H1 (cell line): ENCODE measurements around the gene TIMP3. TPM values are rescaled to one million over a fixed set of nuclear protein-coding genes. Genes with fewer than 3 reads are reported as not detected.

ENCODE experiments used
- CTCF ChIA-PET: fragments of 300-600 bp; sonication (Branson Sonifier 250); formaldehyde crosslinking; loops from one replicate; lab custom pipeline; 2021; ENCODE audit not compliant: partially characterized antibody; lab: Charles Lee
- POLR2A ChIA-PET: fragments of 300-600 bp; sonication (Branson Sonifier 250); formaldehyde crosslinking; loops from one replicate; lab custom pipeline; 2021; ENCODE audit warnings: inconsistent platforms; ENCODE audit not compliant: partially characterized antibody; lab: Charles Lee
- DNase-seq, 2 experiments: peaks; one replicate each; pipeline versions ENCODE4 v3.0.0 to v3.0.0-alpha.2; 2010 to 2022; ENCODE audit warnings: low spot score in 2 of 2, low read depth in 1 of 2, mixed read lengths in 1 of 2
- FAIRE-seq: peaks from 2 replicates; lab custom pipeline; 2011; peaks lifted over from hg19 to GRCh38; lab: Jason Lieb, UNC
- H2AFZ ChIP-seq: 2 replicates; pipeline ENCODE4 v1.8.1; 2012; ENCODE audit warnings: low read length, inconsistent platforms
- H2AK5ac ChIP-seq: 2 replicates; pipeline ENCODE4 v1.6.1; 2013; ENCODE audit warnings: low read depth, low read length
- H2BK120ac ChIP-seq: replicated peaks from 2 replicates; pipeline ENCODE3; 2013; ENCODE audit warnings: low read depth, low read length, inconsistent platforms
- H2BK12ac ChIP-seq: 2 replicates; pipeline ENCODE4 v1.6.1; 2013; ENCODE audit warnings: low read depth, low read length
- H2BK15ac ChIP-seq: 2 replicates; pipeline ENCODE4 v1.6.1; 2013; ENCODE audit warnings: low read length
- H2BK20ac ChIP-seq: 2 replicates; pipeline ENCODE4 v1.6.1; 2013; ENCODE audit warnings: low read length
- H2BK5ac ChIP-seq: 2 replicates; pipeline ENCODE4 v1.6.1; 2013; ENCODE audit warnings: low read depth, low read length
- H3K14ac ChIP-seq: 2 replicates; pipeline ENCODE4 v1.6.1; 2013; ENCODE audit warnings: inconsistent platforms; ENCODE audit not compliant: insufficient read length
- H3K18ac ChIP-seq: 2 replicates; pipeline ENCODE4 v1.6.1; 2013; ENCODE audit warnings: low read length; ENCODE audit errors: extremely low read depth
- H3K23ac ChIP-seq: 2 replicates; pipeline ENCODE4 v1.6.1; 2013; ENCODE audit warnings: inconsistent platforms; ENCODE audit not compliant: insufficient read length
- H3K23me2 ChIP-seq: 2 replicates; pipeline ENCODE4 v1.6.1; 2013; ENCODE audit warnings: low read depth, low read length
- H3K27ac ChIP-seq: 2 replicates; pipeline ENCODE4 v1.6.1; 2011; ENCODE audit warnings: low read depth, low read length, inconsistent platforms
- H3K27me3 ChIP-seq, 4 experiments: replicated peaks in 1 of 4; 1 replicate in 1 of 4; 2 replicates in 3 of 4; pipeline versions ENCODE4 v1.6.1 to v1.8.1; 2011 to 2013; ENCODE audit warnings: low read length in 3 of 4, mild to moderate bottlenecking in 3 of 4, inconsistent platforms in 2 of 4, mixed read lengths in 2 of 4, moderate library complexity in 1 of 4; ENCODE audit not compliant: control insufficient read depth in 3 of 4, insufficient read depth in 3 of 4; ENCODE audit errors: extremely low read depth in 1 of 4
- H3K36me3 ChIP-seq, 4 experiments: 2 replicates each; pipeline versions ENCODE4 v1.6.1 to v1.8.1; 2011 to 2013; ENCODE audit warnings: mild to moderate bottlenecking in 4 of 4, low read length in 3 of 4, moderate library complexity in 2 of 4, control low read depth in 1 of 4, inconsistent platforms in 1 of 4; ENCODE audit not compliant: insufficient read depth in 4 of 4, control insufficient read depth in 2 of 4
- H3K4ac ChIP-seq: replicated peaks from 2 replicates; pipeline ENCODE3; 2013; ENCODE audit warnings: low read length, low read depth, mixed read lengths, inconsistent platforms; ENCODE audit not compliant: insufficient read length
- H3K4me1 ChIP-seq, 4 experiments: replicated peaks in 1 of 4; 1 replicate in 1 of 4; 2 replicates in 3 of 4; pipeline versions ENCODE4 v1.6.1 to v1.8.1; 2011 to 2013; ENCODE audit warnings: low read length in 3 of 4, inconsistent platforms in 2 of 4, mixed read lengths in 1 of 4; ENCODE audit not compliant: insufficient read depth in 4 of 4, control insufficient read depth in 3 of 4
- H3K4me2 ChIP-seq, 2 experiments: 2 replicates each; pipeline versions ENCODE4 v1.6.1 to v1.8.1; 2011 to 2013; ENCODE audit warnings: low read depth in 2 of 2, low read length in 2 of 2, control low read depth in 1 of 2, inconsistent platforms in 1 of 2, mild to moderate bottlenecking in 1 of 2; ENCODE audit not compliant: insufficient read depth in 1 of 2
- H3K4me3 ChIP-seq, 4 experiments: fragments of 200-600, 300-600 bp in 1 of 4; sonication (generic), shearing (Covaris generic), sonication (Bioruptor Twin) in 1 of 4; 2 replicates each; pipeline versions ENCODE4 v1.5.1 to v1.8.1; 2011 to 2016; ENCODE audit warnings: low read length in 4 of 4, low read depth in 3 of 4, control low read depth in 2 of 4, inconsistent platforms in 2 of 4, mild to moderate bottlenecking in 2 of 4, mixed read lengths in 1 of 4, moderate library complexity in 1 of 4; ENCODE audit not compliant: insufficient read depth in 2 of 4; ENCODE audit errors: extremely low read depth in 1 of 4
- H3K56ac ChIP-seq: replicated peaks from 2 replicates; pipeline ENCODE3; 2013; ENCODE audit warnings: low read depth, mild to moderate bottlenecking, mixed read lengths, low read length, inconsistent platforms; ENCODE audit not compliant: insufficient read length
- H3K79me1 ChIP-seq: 2 replicates; pipeline ENCODE4 v1.6.1; 2013; ENCODE audit warnings: low read depth, low read length, control low read depth
- H3K79me2 ChIP-seq, 2 experiments: 2 replicates each; pipeline versions ENCODE4 v1.6.1 to v1.8.1; 2012 to 2013; ENCODE audit warnings: low read length in 2 of 2, mild to moderate bottlenecking in 2 of 2, inconsistent platforms in 1 of 2; ENCODE audit not compliant: insufficient read depth in 2 of 2, control insufficient read depth in 1 of 2
- H3K9ac ChIP-seq, 4 experiments: replicated peaks in 1 of 4; 1 replicate in 1 of 4; 2 replicates in 3 of 4; pipeline versions ENCODE4 v1.6.1 to v1.8.1; 2011 to 2013; ENCODE audit warnings: low read depth in 3 of 4, low read length in 3 of 4, control low read depth in 2 of 4, mild to moderate bottlenecking in 2 of 4, moderate library complexity in 2 of 4, inconsistent platforms in 1 of 4; ENCODE audit errors: extremely low read depth in 1 of 4
- H3K9me3 ChIP-seq, 2 experiments: 2 replicates each; pipeline versions ENCODE4 v1.6.1 to v1.8.1; 2012 to 2013; ENCODE audit warnings: mild to moderate bottlenecking in 2 of 2, moderate library complexity in 2 of 2, control low read depth in 1 of 2, inconsistent platforms in 1 of 2, low read depth in 1 of 2, low read length in 1 of 2, mixed read lengths in 1 of 2; ENCODE audit not compliant: insufficient read depth in 2 of 2
- H4K20me1 ChIP-seq, 2 experiments: replicated peaks in 1 of 2; 2 replicates each; pipeline versions ENCODE3 to v1.8.1; 2011 to 2013; ENCODE audit warnings: inconsistent platforms in 2 of 2, low read length in 2 of 2, mild to moderate bottlenecking in 1 of 2; ENCODE audit not compliant: insufficient read depth in 2 of 2, control insufficient read depth in 1 of 2
- H4K5ac ChIP-seq: 2 replicates; pipeline ENCODE4 v1.6.1; 2013; ENCODE audit warnings: low read length, low read depth, mixed read lengths, inconsistent platforms; ENCODE audit not compliant: insufficient read length
- H4K8ac ChIP-seq: 2 replicates; pipeline ENCODE4 v1.8.0; 2013; ENCODE audit warnings: mild to moderate bottlenecking, moderate library complexity, low read length, inconsistent platforms; ENCODE audit not compliant: insufficient read depth; ENCODE audit errors: extremely low read depth
- H4K91ac ChIP-seq: replicated peaks from 2 replicates; pipeline ENCODE3; 2013; ENCODE audit warnings: low read length, mixed read lengths, inconsistent platforms; ENCODE audit not compliant: insufficient read length
- E2F6 ChIP-seq: IDR thresholded peaks from 2 replicates; pipeline ENCODE4 v1.6.1; 2012; ENCODE audit warnings: inconsistent platforms
- HDAC6 ChIP-seq: IDR thresholded peaks from one replicate; pipeline ENCODE4 v1.7.1; 2012; ENCODE audit warnings: low read depth, mild to moderate bottlenecking, inconsistent platforms, low read length, moderate library complexity
- KDM4A ChIP-seq: IDR thresholded peaks from one replicate; pipeline ENCODE4 v1.7.1; 2012; ENCODE audit warnings: low read depth, mild to moderate bottlenecking, moderate library complexity, low read length, inconsistent platforms; ENCODE audit not compliant: severe bottlenecking
- NRF1 ChIP-seq: IDR thresholded peaks from 2 replicates; pipeline ENCODE4 v1.6.1; 2011; ENCODE audit warnings: mild to moderate bottlenecking, low read depth, low read length, improper control_type of control experiment
- RFX5 ChIP-seq: IDR thresholded peaks from 2 replicates; pipeline ENCODE4 v1.6.1; 2011; ENCODE audit warnings: low read depth, low read length, improper control_type of control experiment, borderline replicate concordance
- SAP30 ChIP-seq: fragments of 300-600 bp; sonication (generic); IDR thresholded peaks from 2 replicates; pipeline ENCODE4 v1.7.1; 2012; ENCODE audit warnings: low read length, moderate library complexity, mild to moderate bottlenecking, inconsistent platforms; ENCODE audit not compliant: insufficient read depth, insufficient replicate concordance
- SP4 ChIP-seq: IDR thresholded peaks from 2 replicates; pipeline ENCODE4 v1.6.1; 2012; ENCODE audit warnings: low read length, inconsistent platforms
- SUZ12 ChIP-seq: fragments of 200-600 bp; sonication (generic); IDR thresholded peaks from 2 replicates; pipeline ENCODE4 v1.6.1; 2012; ENCODE audit warnings: mild to moderate bottlenecking, inconsistent platforms, low read length, moderate library complexity, mixed read lengths
- TCF12 ChIP-seq: IDR thresholded peaks from 2 replicates; pipeline ENCODE4 v1.6.1; 2011; ENCODE audit warnings: low read depth, mild to moderate bottlenecking, low read length
- USF2 ChIP-seq: IDR thresholded peaks from 2 replicates; pipeline ENCODE4 v1.6.1; 2011; ENCODE audit warnings: low read length, improper control_type of control experiment
- YY1 ChIP-seq: IDR thresholded peaks from 2 replicates; pipeline ENCODE4 v1.6.1; 2011; ENCODE audit warnings: low read depth, mild to moderate bottlenecking, low read length
- WGBS, 2 experiments: shearing (Covaris generic) in 1 of 2; methylation state at CpG; one replicate each; pipeline versions ENCODE4 v1.1.6 to v1.1.7; 2013 to 2015; ENCODE audit warnings: low lambda C conversion rate in 2 of 2, mixed read lengths in 2 of 2, inconsistent platforms in 1 of 2, low coverage in 1 of 2, missing lambda C conversion rate in 1 of 2; ENCODE audit not compliant: insufficient replicate concordance in 2 of 2, insufficient coverage in 1 of 2, insufficient read length in 1 of 2; ENCODE audit errors: extremely low coverage in 1 of 2, missing lambda C conversion rate in 1 of 2; 5-methylcytosine and 5-hydroxymethylcytosine counted together
- polyA plus RNA-seq, 7 experiments: library from polyadenylated mRNA; depleted of rRNA in 3 of 7; stranded (reverse) in 5 of 7; unstranded in 2 of 7; fragments of >200 nt in 5 of 7; fragments of 200-250 nt in 2 of 7; gene quantifications; 1 replicate in 5 of 7; 2 replicates in 1 of 7; 4 replicates in 1 of 7; pipeline versions ENCODE4 v1.2.1 to v1.2.3, GENCODE V29; 2011 to 2013; ENCODE audit warnings: missing spikeins in 2 of 7, mixed read lengths in 2 of 7
- total RNA-seq: library from RNA; stranded (reverse); fragmentation: NEBNext Ultra II Directional; extraction: Animal tissue kit (Norgen Biotek cat#: 25700); gene quantifications from 2 replicates; pipeline ENCODE4 v1.2.1, GENCODE V29; 2021

Gene TIMP3
- total and polyA plus RNA-seq, 2 of the 8 experiments (the other 6 are each of a cell fraction or from before 2014, with no cell fraction given) = 1.3 to 4.7 TPM

DNA sequence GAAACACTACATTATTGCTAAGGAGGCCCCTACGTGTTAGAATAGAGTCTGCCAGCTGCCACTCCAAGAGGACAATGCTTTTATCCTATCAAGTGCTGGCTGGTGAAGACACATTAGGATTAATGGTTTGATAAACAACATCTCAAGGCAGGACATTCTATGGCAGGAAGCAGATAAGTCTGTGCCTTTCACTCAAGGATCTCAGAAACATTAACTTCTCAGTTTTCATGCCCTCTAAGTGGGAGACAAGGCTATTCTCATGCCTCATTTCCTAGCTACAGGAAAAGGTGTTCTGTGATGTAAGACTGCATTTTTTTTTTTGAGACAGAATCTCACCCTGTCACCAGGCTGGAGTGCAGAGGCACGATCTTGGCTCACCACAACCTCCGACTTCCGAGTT, 23.5 kb upstream of the TIMP3 start:
- 89% methylated on average over 4 of the region's 4 CpGs; no CpG with 5 or more reads in 1 of the 2 experiments for WGBS, 2 experiments
- CTCF ChIA-PET = interaction anchor here (1.1 to 3.5 kb wide), 4 partner anchors 12 to 174 kb away, joined by 3 to 47 read pairs (median 14); no protein-coding TSS in a partner anchor
- TF ChIP-seq RFX5 = no peak
- no peak for TF ChIP-seq NRF1
- TF ChIP-seq SAP30 = no peak
- no peak for TF ChIP-seq USF2
- TF ChIP-seq HDAC6 = no peak
- TF ChIP-seq E2F6 = no peak
- no peak for TF ChIP-seq TCF12
- no peak for TF ChIP-seq SP4
- no peak for TF ChIP-seq YY1
- TF ChIP-seq SUZ12 = no peak
- TF ChIP-seq KDM4A = no peak

More for the DNA sequence above, 23.5 kb upstream of the TIMP3 start:
- Histone ChIP-seq H2BK12ac (no peak overlapping the region), H2BK120ac (no peak overlapping the region), H3K23me2 (no peaks in the 10 kb centered on the region), H3K9ac (no peak overlapping the region), H3K4me3 (no peak overlapping the region), H3K79me1 (no peaks in the 10 kb centered on the region), H4K91ac (no peak overlapping the region), H3K27ac (no peak overlapping the region), H4K5ac (no peak overlapping the region), H2BK20ac (no peak overlapping the region), H3K4me1 (peaks cover 0 to 4% (median 3%) of the 10 kb centered on the region in 4 experiments; a peak in 3 of 7 replicates), H2AK5ac (no peak overlapping the region), H3K9me3 (no peaks in the 10 kb centered on the region), H2AFZ (no peak overlapping the region), H3K36me3 (no peaks in the 10 kb centered on the region), H3K23ac (no peak overlapping the region), H3K4me2 (no peak overlapping the region), H3K18ac (no peak overlapping the region), H4K8ac (no peak overlapping the region), H3K56ac (no peak overlapping the region), H2BK15ac (no peak overlapping the region), H3K27me3 (no peaks in the 10 kb centered on the region), H2BK5ac (no peak overlapping the region), H3K4ac (no peak overlapping the region), H3K14ac (no peak overlapping the region), H3K79me2 (no peaks in the 10 kb centered on the region), H4K20me1 (no peaks in the 10 kb centered on the region)
- no peak for DNase-seq
- no peak for FAIRE-seq
- POLR2A ChIA-PET = interaction anchor here (0.6 kb wide), 1 partner anchor 233 kb away, joined by 3 read pairs; no protein-coding TSS in a partner anchor
